Measurements from ENCODE around the gene PRKN. TPM values are rescaled to one million over a fixed set of nuclear protein-coding genes. Genes with fewer than 3 reads are reported as not detected.

The PRKN gene
- total and polyA plus RNA-seq, 2 experiments from 2014 or later: 1.2 to 2.3 TPM

- Histone ChIP-seq H3F3A (ENCODE audit: insufficient read depth) (no peaks in the 10 kb centered on the region), H3K27me3 (replicated peaks; ENCODE audit: insufficient read depth) (no peaks in the 10 kb centered on the region), H3K9me3 (ENCODE audit: low read depth) (no peaks in the 10 kb centered on the region), H3K36me3 (ENCODE audit: low read depth) (no peaks in the 10 kb centered on the region), H4K20me1 (ENCODE audit: insufficient read depth) (no peaks in the 10 kb centered on the region), H3K4me2 (ENCODE audit: unreplicated experiment) (no peak overlapping the region), H3K27ac (no peak overlapping the region), H3K9ac (no peak overlapping the region), H3K4me3 (no peak overlapping the region), H3K9me2 (ENCODE audit: insufficient read depth) (no peaks in the 10 kb centered on the region), H3K4me1 (ENCODE audit: insufficient read depth) (no peaks in the 10 kb centered on the region), H2AFZ (no peak overlapping the region), H3K79me2 (ENCODE audit: insufficient read depth) (no peaks in the 10 kb centered on the region)
- in situ Hi-C loops (cut with MboI): no loop called here
- 55 to 61% methylated on average over 4 of the region's 4 CpGs for WGBS, 2 experiments (ENCODE audit: low coverage in 1 of 2, low lambda C conversion rate in 2 of 2, missing lambda C conversion rate in 2 of 2)
- TF ChIP-seq EZH2 (IDR thresholded peaks at IDR 0.05; ENCODE audit: insufficient read depth, poor library complexity, severe bottlenecking): no peak
- TF ChIP-seq EZH2phosphoT487 (IDR thresholded peaks at IDR 0.05; ENCODE audit: insufficient read depth, low read depth): no peak
- no peak for DNase-seq
Measured at GRCh38 chr6:161963634-161964234, 763.8 kb downstream of the PRKN start.

- TF ChIP-seq EZH2phosphoT487 (IDR thresholded peaks at IDR 0.05; ENCODE audit: insufficient read depth, low read depth): no peak
- no peak for TF ChIP-seq EZH2 (IDR thresholded peaks at IDR 0.05; ENCODE audit: insufficient read depth, poor library complexity, severe bottlenecking)
- Histone ChIP-seq H3K9me2 (ENCODE audit: insufficient read depth) (no peaks in the 10 kb centered on the region), H3K4me3 (no peak overlapping the region), H3K79me2 (ENCODE audit: insufficient read depth) (no peaks in the 10 kb centered on the region), H3K9me3 (ENCODE audit: low read depth) (no peaks in the 10 kb centered on the region), H3K4me2 (ENCODE audit: unreplicated experiment) (no peak overlapping the region), H4K20me1 (ENCODE audit: insufficient read depth) (no peaks in the 10 kb centered on the region), H3K4me1 (ENCODE audit: insufficient read depth) (no peaks in the 10 kb centered on the region), H3K9ac (no peak overlapping the region), H3K27ac (no peak overlapping the region), H3K27me3 (replicated peaks; ENCODE audit: insufficient read depth) (no peaks in the 10 kb centered on the region), H3F3A (ENCODE audit: insufficient read depth) (no peaks in the 10 kb centered on the region), H3K36me3 (ENCODE audit: low read depth) (no peaks in the 10 kb centered on the region), H2AFZ (no peak overlapping the region)
- no peak for DNase-seq
- 78 to 81% methylated on average over 8 of the region's 8 CpGs for WGBS, 2 experiments (ENCODE audit: low coverage in 1 of 2, low lambda C conversion rate in 2 of 2, missing lambda C conversion rate in 2 of 2)
- in situ Hi-C loops (cut with MboI): no loop called here
Measured at GRCh38 chr6:161963181-161963580, 764.4 kb downstream of the PRKN start.

GRCh38 chr6:161961796-161962195 is 765.8 kb downstream of the PRKN start:
- no peaks in the 10 kb centered on the region for H3K36me3 ChIP-seq (ENCODE audit: low read depth)
- in situ Hi-C loops (cut with MboI): no loop called here
- 75 to 80% methylated on average over 6 of the region's 6 CpGs for WGBS, 2 experiments (ENCODE audit: low coverage in 1 of 2, low lambda C conversion rate in 2 of 2, missing lambda C conversion rate in 2 of 2)

GRCh38 chr6:161961046-161961445 is 766.5 kb downstream of the PRKN start:
- 67 to 73% methylated on average over 8 of the region's 8 CpGs for WGBS, 2 experiments (ENCODE audit: low coverage in 1 of 2, low lambda C conversion rate in 2 of 2, missing lambda C conversion rate in 2 of 2)

More at GRCh38 chr6:161961796-161962195, 765.8 kb downstream of the PRKN start:
- Histone ChIP-seq H3K9ac (no peak overlapping the region), H3K27me3 (replicated peaks; ENCODE audit: insufficient read depth) (no peaks in the 10 kb centered on the region), H3K4me2 (ENCODE audit: unreplicated experiment) (no peak overlapping the region), H3K9me2 (ENCODE audit: insufficient read depth) (no peaks in the 10 kb centered on the region), H3F3A (ENCODE audit: insufficient read depth) (no peaks in the 10 kb centered on the region), H4K20me1 (ENCODE audit: insufficient read depth) (no peaks in the 10 kb centered on the region), H3K27ac (no peak overlapping the region), H3K9me3 (ENCODE audit: low read depth) (no peaks in the 10 kb centered on the region), H3K79me2 (ENCODE audit: insufficient read depth) (no peaks in the 10 kb centered on the region), H3K4me1 (ENCODE audit: insufficient read depth) (no peaks in the 10 kb centered on the region), H2AFZ (no peak overlapping the region), H3K4me3 (no peak overlapping the region)
- no peak for TF ChIP-seq EZH2 (IDR thresholded peaks at IDR 0.05; ENCODE audit: insufficient read depth, poor library complexity, severe bottlenecking)
- TF ChIP-seq EZH2phosphoT487 (IDR thresholded peaks at IDR 0.05; ENCODE audit: insufficient read depth, low read depth): no peak
- DNase-seq: no peak

More at GRCh38 chr6:161961046-161961445, 766.5 kb downstream of the PRKN start:
- no peak overlapping the region for H3K27ac ChIP-seq
- no peaks in the 10 kb centered on the region for H3K79me2 ChIP-seq (ENCODE audit: insufficient read depth)
- no peaks in the 10 kb centered on the region for H3K4me1 ChIP-seq (ENCODE audit: insufficient read depth)
- DNase-seq: no peak
- no peaks in the 10 kb centered on the region for H3K9me3 ChIP-seq (ENCODE audit: low read depth)
- H3K27me3 ChIP-seq (replicated peaks; ENCODE audit: insufficient read depth): no peaks in the 10 kb centered on the region
- H3K9ac ChIP-seq: no peak overlapping the region
- H3F3A ChIP-seq (ENCODE audit: insufficient read depth): no peaks in the 10 kb centered on the region
- H3K36me3 ChIP-seq (ENCODE audit: low read depth): no peaks in the 10 kb centered on the region
- H3K4me2 ChIP-seq (ENCODE audit: unreplicated experiment): no peak overlapping the region
- no peaks in the 10 kb centered on the region for H4K20me1 ChIP-seq (ENCODE audit: insufficient read depth)
- no peak overlapping the region for H3K4me3 ChIP-seq
- in situ Hi-C loops (cut with MboI): no loop called here
- TF ChIP-seq EZH2 (IDR thresholded peaks at IDR 0.05; ENCODE audit: insufficient read depth, poor library complexity, severe bottlenecking) (no peak), EZH2phosphoT487 (IDR thresholded peaks at IDR 0.05; ENCODE audit: insufficient read depth, low read depth) (no peak)
- no peaks in the 10 kb centered on the region for H3K9me2 ChIP-seq (ENCODE audit: insufficient read depth)
- H2AFZ ChIP-seq: no peak overlapping the region
